Islet precursor cell (in vitro differentiated cells): ENCODE measurements around the gene ZNF670.
"Not testable (repeated sequence)": the region's sequence is repeated elsewhere in the genome, so short reads cannot be mapped to it uniquely, and the experiment has no call there.

Source experiments
- DNase-seq: peaks from one replicate; pipeline ENCODE4 v3.0.0-alpha.2; 2018

ZNF670 gene

DNA sequence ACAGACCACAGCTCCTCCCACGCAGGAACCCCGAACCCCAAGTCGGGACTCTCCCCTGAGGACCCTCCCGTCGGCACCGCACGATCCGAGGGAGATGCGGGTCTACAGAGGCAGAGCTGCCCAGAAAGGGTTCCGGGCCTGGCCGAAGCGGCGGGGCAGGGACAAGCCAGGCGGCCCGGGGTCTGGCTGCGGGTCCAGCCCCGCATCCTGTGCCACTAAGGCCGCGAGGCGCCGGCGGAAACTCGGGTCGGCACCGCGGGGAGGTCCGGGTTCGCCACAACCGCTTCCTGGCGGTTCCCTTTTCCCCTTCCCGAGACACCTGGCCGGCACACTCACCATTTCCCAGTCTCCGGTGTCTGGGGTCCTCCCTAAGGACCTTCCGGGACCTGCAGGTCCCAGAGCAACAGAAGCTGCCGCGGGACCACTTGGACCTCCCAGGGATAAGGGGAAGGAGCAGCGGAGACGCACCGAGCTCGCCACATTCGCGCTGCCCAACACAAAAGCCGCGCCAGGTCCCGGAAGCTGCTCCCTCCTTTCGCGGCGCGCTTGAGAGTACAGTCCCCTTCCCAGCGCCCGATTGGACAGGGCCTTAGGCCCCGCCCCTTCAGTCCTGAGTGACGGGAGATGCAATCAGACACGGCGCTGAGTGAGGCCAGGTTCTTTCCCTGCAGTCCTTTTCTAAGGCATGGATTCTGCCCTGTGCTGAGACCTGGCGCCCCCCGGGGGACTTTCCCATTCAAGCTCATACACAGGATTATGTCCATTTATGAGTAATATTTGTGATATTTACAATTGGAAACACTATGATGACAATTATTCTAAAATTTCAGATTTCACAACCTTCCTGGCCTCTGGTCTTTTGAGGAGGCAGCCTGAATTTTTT is at the start of gene ZNF670:
ZNF670 (minus strand) TSS at position 554 of the 883 bp plus-strand sequence; CDS start at position 339, 215 bp downstream.
- DNase-seq = peak; percentile 99

DNA sequence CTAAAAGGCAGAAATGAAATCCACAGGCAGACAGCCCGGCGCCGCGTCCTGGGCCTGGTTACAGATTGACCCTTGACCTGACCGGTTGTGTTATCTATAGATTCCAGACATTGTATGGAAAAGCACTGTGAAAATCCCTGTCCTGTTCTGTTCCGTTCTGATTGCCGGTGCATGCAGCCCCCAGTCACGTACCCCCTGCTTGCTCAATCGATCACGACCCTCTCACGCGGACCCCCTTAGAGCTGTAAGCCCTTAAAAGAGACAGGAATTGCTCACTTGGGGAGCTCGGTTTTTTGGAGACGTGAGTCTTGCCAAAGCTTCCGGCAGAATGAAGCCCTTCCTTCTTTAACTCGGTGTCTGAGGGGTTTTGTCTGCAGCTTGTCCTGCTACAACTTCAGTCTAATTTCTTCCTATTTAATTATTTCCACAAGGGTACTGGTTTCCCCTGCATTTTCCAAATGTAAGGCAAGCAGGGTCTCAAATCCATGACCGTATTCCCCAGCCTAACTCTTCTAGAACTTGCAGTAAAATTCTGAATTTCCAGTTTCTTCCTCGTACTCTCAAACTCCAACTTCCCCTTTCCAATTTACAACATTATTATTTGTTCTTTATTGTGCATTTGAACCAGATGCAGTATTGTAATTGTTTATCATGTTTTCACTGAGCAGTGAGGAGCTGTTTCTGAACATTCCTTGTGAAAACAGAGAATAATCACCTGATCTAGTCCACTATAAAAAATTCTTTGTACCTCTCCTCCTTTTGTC is 49.1 kb upstream of the ZNF670 start:
- DNase-seq = not testable (repeated sequence)

DNA sequence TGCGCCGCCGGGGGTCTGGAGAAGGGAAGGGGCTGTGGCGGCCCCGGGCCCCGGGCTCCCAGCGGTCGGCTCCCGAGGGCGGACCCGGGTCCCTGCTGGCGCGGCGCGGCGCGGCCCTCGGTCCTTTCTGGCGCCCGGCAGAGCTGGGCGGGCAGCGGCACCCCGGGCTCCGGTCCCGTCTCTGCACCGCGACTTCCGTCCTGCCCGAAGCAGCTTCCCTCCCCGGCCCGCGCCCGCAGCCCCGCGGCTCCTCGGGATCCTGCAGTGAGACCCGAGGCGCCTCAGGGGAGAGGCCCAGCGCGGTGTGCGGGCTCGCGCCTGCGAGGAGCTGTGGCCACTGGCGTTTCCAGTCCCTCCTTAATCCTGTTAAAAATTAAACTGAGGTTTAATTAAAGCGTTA is 48.0 kb upstream of the ZNF670 start:
- not testable (repeated sequence) for DNase-seq

DNA sequence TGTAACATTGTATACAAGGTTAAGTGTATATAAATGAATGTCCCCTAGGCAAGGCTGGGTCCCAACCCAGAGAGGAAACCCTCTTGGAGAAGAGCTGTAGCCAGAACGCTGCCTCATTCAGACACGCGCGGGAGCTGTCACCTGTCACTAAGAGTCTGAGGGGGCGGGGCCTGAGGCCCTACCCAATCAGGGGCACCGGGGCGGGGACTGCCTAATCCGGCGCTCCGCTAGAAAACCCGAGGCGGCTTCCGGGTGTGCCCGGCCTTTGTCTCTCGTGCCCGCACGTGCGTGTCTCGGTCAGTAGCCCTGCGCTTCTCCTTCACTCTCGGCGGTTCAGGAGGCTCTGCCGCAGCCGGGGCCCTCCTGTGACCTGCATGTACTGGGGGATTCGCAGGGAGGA is 47.6 kb upstream of the ZNF670 start:
- DNase-seq = not testable (repeated sequence)

DNA sequence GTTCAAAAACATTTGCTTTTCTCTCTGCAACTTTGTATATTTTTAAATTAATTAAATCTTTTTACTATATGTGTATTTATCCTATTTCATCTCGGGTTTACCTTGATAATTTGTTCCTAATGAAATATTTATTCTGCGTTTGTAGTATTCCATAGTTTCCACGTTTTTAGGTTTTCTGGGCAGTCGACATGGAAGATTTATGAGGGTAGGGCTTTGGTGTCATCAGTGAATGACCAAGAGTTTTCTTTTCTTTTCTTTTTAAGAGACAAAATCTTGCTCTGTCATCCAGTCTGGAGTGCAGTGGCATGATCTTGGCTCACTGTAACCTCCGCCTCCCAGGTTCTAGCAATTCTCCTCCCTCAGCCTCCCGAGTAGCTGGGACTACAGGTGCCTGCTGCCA is 42.8 kb upstream of the ZNF670 start:
- no peak for DNase-seq

DNA sequence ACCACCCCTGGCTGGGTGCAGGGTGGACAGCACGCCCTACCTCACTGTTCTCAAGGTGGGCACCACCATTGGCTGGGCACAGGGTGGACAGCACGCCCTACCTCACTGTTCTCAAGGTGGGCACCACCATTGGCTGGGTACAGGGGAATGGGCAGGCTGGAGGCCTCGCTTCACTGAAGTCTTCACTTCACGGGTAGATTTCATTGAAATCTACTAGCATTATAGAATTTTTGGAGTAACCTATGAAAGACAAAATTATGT is 41.7 kb upstream of the ZNF670 start:
- not testable (repeated sequence) for DNase-seq

DNA sequence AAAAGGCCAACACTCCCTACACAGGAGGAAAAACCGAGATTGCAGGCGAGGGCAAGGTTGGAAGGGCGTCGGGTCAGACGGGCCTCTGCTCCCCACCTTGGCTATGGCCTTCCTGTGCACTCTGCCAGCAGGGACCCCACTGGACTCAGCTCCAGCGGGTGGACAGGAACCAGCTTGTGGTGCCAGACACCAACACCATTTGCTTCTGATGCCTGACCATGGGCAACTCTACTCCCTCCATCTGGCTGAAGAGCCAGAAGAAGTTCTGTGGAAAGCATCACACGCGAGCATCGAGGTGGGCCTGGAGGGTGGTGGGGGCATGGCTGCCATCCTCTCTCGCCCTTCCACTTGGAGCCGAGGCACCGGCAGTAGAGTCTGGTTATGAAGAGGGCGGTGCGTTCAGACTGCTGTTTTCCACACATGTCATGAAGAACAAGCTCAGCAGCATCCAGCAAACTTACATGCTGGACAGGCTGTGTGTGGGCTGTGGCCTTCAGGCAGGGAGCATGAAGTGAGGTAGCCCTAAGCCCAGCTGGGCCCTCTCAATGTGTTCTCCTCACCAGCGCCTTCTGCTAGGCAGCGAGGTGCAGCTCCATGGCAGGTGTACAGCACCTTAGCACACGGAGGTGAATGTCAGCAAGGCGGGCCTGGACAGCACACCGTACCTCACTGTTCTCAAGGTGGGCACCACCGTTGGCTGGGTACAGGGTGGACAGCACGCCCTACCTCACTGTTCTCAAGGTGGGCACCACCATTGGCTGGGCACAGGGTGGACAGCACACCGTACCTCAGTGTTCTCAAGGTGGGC is 41.2 kb upstream of the ZNF670 start:
- no peak for DNase-seq

DNA sequence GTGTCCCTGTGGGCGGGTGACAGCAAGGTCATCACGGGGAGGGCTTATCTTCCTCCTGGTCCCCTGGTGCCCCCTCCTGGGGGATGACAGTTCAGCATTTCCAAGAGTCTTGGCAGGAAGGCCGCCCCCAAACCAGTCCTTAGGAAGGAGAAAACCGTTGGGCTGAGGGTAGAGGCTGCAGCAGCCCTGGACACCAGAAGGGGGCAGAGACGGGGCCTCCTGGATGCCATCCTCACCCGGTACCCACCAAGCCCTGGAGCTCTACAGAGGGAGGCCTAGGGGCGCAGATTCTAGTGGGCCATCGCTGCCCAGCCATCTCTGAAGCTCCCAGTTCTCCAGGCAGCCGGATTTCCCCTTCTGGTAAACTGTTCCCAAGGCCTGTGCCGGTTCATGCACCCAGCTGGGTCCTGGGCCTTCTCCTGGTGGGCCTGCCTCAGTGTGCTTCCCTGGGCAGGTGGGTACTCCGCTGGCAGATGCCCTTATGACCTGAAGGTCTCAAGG is 40.4 kb upstream of the ZNF670 start:
- peak; percentile 69 for DNase-seq

DNA sequence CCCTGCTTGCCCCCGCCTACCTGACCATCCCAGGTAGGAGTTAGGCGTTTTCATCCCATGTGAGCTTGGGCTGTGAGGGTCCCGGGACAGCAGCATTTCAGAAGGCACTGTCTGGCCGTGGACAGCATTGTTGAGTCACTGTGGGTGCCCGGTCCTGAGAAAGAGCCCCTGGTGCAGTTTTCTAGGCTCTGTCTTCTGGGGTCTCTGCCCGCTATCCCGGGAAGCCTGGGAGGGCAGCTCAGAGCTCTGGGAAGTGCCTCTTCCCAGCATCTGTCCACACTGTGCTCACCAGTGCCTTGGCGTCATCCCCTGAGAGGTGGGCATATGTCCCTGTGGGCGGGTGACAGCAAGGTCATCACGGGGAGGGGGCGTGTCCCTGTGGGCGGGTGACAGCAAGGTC is 36.9 kb upstream of the ZNF670 start:
- DNase-seq = no peak

DNA sequence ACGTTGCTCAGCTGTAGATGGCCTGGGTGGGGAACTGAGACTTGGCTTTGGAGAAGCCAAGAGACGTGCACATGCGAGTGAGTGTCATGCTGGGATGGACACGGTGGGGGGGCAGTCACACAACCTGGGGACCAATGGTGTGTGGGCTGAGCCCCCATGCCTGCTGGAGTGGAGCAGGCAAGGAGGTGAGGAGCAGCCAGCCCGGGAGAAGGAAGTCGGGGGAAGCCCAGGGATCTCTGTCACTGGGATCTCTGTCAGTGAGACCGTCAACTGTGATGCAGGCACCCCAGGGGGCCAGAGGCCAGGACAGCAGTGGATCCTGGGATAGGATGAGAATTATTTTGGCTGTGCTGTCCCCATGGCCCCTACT is 36.5 kb upstream of the ZNF670 start:
- DNase-seq = no peak

DNA sequence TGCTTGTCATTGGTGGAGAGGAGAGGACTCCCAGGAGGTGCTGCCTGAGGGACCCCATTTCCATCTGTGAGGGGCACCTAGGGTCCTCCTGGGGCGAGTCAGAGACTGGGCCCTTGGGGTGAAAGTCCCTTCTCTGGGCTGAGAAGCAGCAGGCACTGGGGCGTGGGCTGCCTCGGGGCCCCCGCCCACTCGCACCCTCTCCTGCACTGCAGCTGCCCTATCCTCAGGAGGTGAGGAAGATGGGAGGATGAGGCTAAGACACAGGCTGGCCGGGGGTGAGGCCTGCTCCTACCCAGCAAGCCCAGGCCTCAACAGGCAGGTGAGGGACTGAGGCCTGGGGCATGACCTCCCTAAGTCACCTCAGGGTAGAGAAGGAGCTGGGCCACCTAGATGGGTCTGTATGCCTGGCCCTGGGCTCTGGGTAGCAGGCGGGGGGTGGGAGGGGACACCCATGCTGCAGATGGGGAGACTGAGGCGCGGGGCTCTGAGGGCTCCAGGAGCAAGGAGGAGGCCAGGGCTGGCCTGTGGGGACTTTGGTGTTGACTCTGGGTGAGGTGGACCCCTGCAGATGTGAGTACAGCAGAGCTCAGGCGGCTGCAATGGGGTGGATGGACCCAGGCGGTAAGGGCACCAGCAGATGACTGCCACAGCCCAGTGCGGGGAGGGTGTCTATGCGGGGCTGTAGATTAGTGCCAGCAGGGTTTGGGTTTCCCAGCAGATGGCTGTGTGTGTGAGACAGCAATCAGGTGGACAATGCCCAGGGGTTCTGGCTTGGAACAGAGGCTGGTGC is 35.9 kb upstream of the ZNF670 start:
- no peak for DNase-seq

DNA sequence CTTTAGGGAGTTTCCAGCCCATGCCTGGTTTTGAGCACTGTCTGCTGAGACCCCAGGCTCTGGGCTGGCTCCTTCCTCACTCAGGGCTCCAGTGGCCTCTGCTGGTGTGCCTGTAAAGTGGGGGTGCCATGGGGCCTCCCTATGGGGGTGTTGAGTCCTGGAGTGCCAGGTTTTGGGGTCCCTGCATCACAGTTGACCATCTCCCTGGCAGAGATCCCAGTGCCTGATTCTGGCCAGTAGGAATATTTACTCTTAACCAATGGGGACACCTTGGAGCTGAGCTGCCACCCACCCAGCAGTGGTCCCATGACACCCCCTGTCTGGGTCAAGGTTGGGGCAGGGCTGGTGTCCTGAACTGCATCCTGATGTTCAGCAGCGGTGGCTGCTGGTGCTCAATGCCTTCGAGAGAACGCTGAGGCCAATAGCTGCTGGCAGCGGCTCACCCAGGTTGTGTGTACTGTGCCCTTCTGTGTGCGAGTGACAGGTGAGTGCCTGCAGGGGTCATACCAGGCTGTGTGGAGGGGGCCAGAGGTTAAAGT is 35.2 kb upstream of the ZNF670 start:
- DNase-seq = no peak

DNA sequence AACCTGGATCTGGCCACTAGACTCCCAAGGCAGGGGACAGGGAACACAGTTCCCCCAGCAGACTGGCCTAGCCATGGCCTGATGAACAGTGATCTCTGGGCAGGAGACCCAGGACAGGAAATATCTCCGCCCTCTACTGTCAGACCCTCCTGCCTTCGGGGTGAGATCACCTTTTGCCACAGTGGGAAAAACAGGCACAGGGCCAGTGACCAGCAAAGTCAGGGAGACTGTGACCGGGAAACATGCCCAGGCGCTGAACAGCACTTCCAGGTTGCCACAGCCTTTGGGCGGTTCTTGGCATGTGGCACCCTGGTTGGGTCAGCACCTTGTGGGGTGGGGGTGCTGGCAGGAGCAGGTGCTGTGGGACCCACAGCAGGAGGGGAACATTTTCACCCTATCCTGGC is 34.5 kb upstream of the ZNF670 start:
- DNase-seq = peak; percentile 83

DNA sequence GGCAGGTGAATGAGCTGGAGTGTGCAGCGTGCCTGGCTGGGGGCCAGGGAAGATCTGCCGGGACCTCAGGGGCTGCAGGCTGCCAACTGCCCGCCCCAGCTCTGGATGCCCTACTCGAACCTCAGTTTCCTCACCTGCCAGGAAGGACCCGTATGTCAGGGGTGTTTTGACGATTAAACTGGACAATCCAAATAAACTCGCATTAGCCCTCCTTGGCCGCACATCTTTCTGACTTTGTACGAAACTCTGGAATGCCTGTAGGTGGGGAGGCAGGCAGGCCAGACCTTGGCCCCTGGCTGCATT is 33.8 kb upstream of the ZNF670 start:
- no peak for DNase-seq

DNA sequence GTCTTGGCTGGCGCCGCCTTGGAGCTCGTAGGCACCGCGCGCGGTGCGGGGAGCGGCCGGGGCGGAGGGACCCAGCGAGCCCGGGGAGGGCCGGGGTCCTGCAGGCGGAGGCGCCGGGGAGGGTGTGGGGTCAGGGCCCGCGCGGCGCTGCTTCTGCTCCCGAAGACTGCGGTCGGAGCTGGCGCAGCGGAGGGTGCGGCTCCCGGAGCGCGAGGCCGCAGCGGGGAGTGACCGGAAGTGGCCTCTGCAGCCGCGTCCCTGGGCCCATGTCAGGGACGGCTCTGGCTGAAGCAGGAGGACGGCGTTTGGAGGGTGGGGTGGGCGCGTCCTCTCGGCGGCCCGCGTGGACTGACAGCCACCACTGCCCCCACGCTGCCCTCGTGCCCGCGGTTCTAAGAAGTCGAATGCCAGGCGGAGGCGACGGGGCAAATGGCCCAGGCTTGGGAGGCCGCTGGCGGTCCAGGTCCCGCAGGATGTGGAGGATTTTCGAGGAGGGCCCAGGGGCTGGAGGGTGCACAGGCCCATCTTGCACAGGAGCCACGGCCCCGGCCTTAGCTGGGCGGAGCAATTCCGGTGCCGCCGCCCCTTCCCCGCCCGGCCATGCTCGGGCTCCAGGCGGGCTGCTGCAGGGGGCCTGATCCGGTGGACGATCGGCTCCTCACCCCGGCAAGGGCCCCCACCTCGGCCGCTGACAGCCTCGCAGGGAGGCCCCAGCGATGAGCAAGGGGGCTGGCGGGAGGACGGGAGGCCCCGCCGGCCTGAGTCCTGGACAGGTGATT is 33.3 kb upstream of the ZNF670 start:
- DNase-seq = peak; percentile 87

DNA sequence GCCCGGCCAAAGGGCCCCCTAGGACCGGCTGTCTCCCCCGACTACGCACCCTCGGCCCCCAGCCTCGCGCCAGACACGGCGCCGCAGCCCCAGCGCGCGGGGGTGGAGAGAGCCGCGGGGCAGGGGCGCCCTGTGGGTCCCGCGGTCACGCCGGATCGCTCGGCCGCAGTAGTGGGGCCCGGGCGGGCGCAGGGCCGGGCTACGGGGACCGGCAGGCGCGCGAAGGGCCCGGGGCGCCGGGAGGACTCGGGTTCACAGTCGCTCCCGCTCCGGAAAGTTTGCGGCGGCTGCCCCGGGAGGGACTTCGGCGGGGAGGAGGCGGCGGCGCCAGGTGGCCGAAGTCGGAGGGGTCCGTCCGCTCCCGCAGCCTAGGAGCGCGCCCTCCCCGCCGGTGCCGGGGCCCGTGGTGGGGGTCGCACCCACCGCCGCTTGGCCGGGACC is 32.7 kb upstream of the ZNF670 start:
- DNase-seq = no peak

DNA sequence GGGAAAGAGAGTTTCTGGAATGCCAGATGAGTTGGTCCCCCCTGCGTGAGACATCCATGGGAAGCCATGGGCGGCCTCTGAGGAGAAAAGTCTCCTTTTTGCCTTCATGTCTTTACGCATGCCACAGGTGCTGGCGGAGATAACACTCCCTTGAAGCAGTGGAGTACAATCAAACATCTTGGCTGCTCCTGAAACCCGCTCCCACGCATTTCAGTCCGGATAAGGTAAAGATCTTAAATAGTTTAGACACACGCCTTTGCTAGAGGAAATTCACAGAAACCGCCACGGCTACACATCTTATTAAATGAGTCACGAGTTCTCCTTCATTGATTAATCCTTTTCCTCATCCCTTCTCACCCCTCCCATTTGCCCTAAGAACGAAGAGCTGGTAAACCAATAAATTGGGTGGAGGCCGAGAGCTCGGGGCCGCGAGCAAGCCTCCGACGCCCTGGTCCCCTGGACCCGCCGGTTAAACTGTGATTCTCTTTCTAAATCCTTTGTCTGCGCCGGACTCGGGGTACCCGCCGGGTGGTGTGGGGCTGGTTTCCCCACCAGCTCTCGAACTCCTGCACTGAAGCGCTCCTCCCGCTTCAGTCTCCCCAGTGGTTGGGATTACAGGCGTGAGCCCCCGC is 32.1 kb upstream of the ZNF670 start:
- no peak for DNase-seq

DNA sequence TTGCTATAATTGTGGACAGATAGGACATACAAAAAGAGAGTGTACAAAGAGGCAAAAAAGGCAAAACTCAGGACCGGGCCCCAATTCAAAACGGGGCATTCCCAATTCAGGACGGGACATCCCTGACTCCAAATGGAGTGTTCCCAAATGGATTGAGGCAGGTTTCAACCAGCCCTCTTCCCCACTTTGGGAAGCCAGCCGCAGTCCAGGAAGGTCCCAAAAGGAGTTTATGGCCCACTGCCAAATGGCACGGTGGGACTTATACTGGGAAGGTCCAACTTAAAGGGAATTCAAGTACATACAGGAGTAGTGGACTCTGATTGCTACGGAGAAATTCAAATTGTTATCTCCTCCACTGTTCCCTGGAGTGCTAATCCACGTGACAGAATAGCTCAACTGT is 29.1 kb upstream of the ZNF670 start:
- DNase-seq = no peak

DNA sequence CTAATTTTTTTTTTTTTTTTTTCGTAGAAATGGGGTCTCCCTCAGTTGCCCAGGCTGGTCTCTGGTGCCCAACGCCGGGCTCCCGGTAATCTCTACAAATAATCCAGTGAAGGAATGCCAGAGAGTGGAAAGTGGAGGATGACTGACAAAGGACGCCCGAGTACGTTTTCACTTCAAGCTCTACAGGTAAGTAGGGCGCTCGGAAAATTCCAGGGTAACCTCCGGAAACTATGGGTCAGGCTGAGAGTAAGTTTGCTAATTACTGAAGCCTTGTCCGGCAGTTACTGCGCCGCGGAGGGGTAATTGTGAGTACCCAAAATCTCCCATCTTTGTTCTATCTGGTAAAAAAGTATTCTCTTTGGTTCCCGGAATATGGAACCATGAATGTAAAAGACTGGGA is 27.4 kb upstream of the ZNF670 start:
- DNase-seq = no peak

DNA sequence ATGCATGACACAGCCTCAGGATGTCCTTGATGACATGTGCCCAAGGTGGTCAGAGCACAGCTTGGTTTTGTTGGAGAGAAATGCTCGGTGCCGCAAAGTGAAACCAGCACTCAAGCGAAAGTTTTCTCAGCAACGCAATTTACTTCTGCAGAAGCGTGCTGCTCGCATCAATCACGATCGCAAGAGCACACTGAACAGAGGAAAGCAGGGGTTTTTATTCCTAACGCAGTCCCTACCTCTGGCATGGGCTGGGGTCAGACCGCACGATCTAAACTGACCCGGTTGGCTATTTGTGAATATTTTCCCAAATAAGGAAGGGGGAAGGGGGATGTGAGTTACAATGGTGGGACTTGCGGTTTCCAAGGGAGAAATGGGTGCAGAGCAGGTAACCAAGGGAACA is 26.4 kb upstream of the ZNF670 start:
- DNase-seq = no peak
